Panc1 (cell line): ENCODE results near the gene IRS1. TPM values are rescaled to one million over a fixed set of nuclear protein-coding genes. Genes with fewer than 3 reads are reported as not detected.
A peak's percentile ranks its signal among the peaks of the same experiment; 100 is the strongest.

Source experiments
- ATAC-seq: fragments of 200-7000 bp; cut with Tn5 transposase; 2 replicates; pipeline ENCODE4 v1.9.1; 2020; ENCODE audit warnings: mild to moderate bottlenecking, moderate library complexity
- BruUV-seq: library from RNA; stranded (reverse); fragments of 400-500 nt; replicated peaks from 2 replicates; lab custom pipeline; 2021; lab: Mats Ljungman, UMichigan
- CTCF ChIA-PET: fragments of 300-600 bp; sonication (Branson Sonifier 250); formaldehyde crosslinking; loops from one replicate; lab custom pipeline; 2022; ENCODE audit warnings: antibody characterized with exemption; lab: Charles Lee
- POLR2A ChIA-PET: fragments of 300-600 bp; sonication (Branson Sonifier 250); formaldehyde crosslinking; loops from one replicate; lab custom pipeline; 2022; ENCODE audit warnings: antibody characterized with exemption; lab: Charles Lee
- DNase-seq: peaks from one replicate; pipeline ENCODE4 v3.0.0-alpha.2; 2010; ENCODE audit warnings: low read depth, low spot score
- H3K27ac ChIP-seq: 2 replicates; pipeline ENCODE4 v1.5.1; 2011; ENCODE audit warnings: mild to moderate bottlenecking, low read length, inconsistent platforms
- H3K27me3 ChIP-seq: fragments of 200-500 bp; sonication (Bioruptor generic); 2 replicates; pipeline ENCODE4 v1.6.0; 2014; ENCODE audit warnings: low read length, inconsistent platforms; ENCODE audit not compliant: control insufficient read depth, insufficient read depth
- H3K36me3 ChIP-seq: fragments of 200-500 bp; sonication (Bioruptor generic); 2 replicates; pipeline ENCODE4 v1.5.1; 2014; ENCODE audit warnings: inconsistent platforms, mild to moderate bottlenecking, low read length, moderate library complexity; ENCODE audit not compliant: control insufficient read depth, insufficient read depth
- H3K4me1 ChIP-seq: 2 replicates; pipeline ENCODE4 v1.5.1; 2011; ENCODE audit warnings: inconsistent platforms, mild to moderate bottlenecking, low read length, moderate library complexity; ENCODE audit not compliant: control insufficient read depth, insufficient read depth
- H3K4me3 ChIP-seq, 2 experiments: 2 replicates each; pipeline ENCODE4 v1.5.1; 2011 to 2012; ENCODE audit warnings: low read depth in 2 of 2, low read length in 2 of 2, mild to moderate bottlenecking in 2 of 2, inconsistent platforms in 1 of 2, moderate library complexity in 1 of 2
- H3K9me3 ChIP-seq: fragments of 200-500 bp; sonication (Bioruptor generic); 2 replicates; pipeline ENCODE4 v1.5.1; 2014; ENCODE audit warnings: low read depth, mild to moderate bottlenecking, inconsistent platforms, low read length, moderate library complexity; ENCODE audit not compliant: control insufficient read depth, insufficient read depth
- POLR2AphosphoS5 ChIP-seq: IDR thresholded peaks from 2 replicates; pipeline ENCODE4 v1.6.1; 2012; ENCODE audit warnings: mild to moderate bottlenecking, low read depth, low read length, moderate library complexity
- SIN3A ChIP-seq: IDR thresholded peaks from 2 replicates; pipeline ENCODE4 v1.6.1; 2012; ENCODE audit warnings: low read depth, mild to moderate bottlenecking, low read length, moderate library complexity, borderline replicate concordance; ENCODE audit not compliant: insufficient read depth
- TCF7L2 ChIP-seq: IDR thresholded peaks from 2 replicates; pipeline ENCODE4 v1.6.1; 2011; ENCODE audit warnings: mild to moderate bottlenecking, low read depth, low read length, inconsistent platforms
- in situ Hi-C: cut with HindIII; loops from 2 replicates; pipeline ENCODE4 v1.10.0; 2016; ENCODE audit warnings: low sequenced_read_pairs, low pct_unique_long_range_greater_than_20kb
- intact Hi-C: fragments of 100-400 bp; cut with micrococcal nuclease; formaldehyde crosslinking; loops from one replicate; pipeline ENCODE4 v1.10.0; 2022; ENCODE audit not compliant: unreplicated experiment
- total RNA-seq: library from RNA; stranded (reverse); gene quantifications from one replicate; pipeline ENCODE4 v1.2.1, GENCODE V29; 2021; ENCODE audit not compliant: unreplicated experiment
- TF ChIP-seq, protein P1 (sequence below): fragments of 450-650 bp; IDR thresholded peaks from 2 replicates; pipeline ENCODE4 v1.5.1; 2017; ENCODE audit warnings: mild to moderate bottlenecking
- TF ChIP-seq, protein P2 (sequence below), 2 experiments: IDR thresholded peaks; 2 replicates each; pipeline ENCODE4 v1.6.1; 2011 to 2012; ENCODE audit warnings: low read depth in 2 of 2, control low read depth in 1 of 2, low read length in 1 of 2, mild to moderate bottlenecking in 1 of 2, moderate library complexity in 1 of 2; ENCODE audit not compliant: insufficient read depth in 1 of 2

Gene IRS1
- total RNA-seq, 1 experiment from 2014 or later, result 27.3 TPM

DNA sequence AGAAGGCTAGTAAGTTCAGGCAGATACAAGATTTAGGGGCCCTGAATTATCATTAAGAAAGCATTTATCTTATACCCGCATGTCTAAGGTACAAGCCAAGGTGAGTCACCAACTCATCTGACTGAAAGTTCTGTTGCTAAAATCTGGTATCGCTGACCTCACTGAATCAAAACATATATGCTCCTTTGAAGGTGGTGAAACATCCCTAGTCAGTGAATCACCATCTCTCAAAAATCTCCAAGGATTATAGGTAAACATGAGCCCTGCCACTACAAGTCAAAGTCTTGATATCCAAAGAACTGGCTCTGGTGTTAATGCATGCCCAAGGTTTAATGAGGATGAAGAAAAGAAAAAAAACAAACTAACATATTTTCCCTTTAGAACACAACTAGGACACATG, 43.5 kb downstream of the IRS1 start:
- ChIA-PET CTCF (no interaction called here), POLR2A (no interaction called here)
- Histone ChIP-seq H3K27me3 (no peaks in the 10 kb centered on the region), H3K9me3 (no peaks in the 10 kb centered on the region), H3K27ac (peak overlapping the region; percentile 55; the same call in 1 of the 2 replicates), H3K36me3 (no peaks in the 10 kb centered on the region), H3K4me3 (no peak overlapping the region), H3K4me1 (peaks cover 37% of the 10 kb centered on the region)
- DNase-seq (peak; percentile 64), ATAC-seq (peak; percentile 60; the same call in 1 of the 2 replicates)
- intact Hi-C loops (no loop called here), in situ Hi-C loops (no loop called here)
- no TSS peak for BruUV-seq
- TF ChIP-seq, protein P1, sequence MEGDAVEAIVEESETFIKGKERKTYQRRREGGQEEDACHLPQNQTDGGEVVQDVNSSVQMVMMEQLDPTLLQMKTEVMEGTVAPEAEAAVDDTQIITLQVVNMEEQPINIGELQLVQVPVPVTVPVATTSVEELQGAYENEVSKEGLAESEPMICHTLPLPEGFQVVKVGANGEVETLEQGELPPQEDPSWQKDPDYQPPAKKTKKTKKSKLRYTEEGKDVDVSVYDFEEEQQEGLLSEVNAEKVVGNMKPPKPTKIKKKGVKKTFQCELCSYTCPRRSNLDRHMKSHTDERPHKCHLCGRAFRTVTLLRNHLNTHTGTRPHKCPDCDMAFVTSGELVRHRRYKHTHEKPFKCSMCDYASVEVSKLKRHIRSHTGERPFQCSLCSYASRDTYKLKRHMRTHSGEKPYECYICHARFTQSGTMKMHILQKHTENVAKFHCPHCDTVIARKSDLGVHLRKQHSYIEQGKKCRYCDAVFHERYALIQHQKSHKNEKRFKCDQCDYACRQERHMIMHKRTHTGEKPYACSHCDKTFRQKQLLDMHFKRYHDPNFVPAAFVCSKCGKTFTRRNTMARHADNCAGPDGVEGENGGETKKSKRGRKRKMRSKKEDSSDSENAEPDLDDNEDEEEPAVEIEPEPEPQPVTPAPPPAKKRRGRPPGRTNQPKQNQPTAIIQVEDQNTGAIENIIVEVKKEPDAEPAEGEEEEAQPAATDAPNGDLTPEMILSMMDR, result no peak
- TF ChIP-seq TCF7L2 (no peak), POLR2AphosphoS5 (no peak), SIN3A (no peak)
- TF ChIP-seq, protein P2, sequence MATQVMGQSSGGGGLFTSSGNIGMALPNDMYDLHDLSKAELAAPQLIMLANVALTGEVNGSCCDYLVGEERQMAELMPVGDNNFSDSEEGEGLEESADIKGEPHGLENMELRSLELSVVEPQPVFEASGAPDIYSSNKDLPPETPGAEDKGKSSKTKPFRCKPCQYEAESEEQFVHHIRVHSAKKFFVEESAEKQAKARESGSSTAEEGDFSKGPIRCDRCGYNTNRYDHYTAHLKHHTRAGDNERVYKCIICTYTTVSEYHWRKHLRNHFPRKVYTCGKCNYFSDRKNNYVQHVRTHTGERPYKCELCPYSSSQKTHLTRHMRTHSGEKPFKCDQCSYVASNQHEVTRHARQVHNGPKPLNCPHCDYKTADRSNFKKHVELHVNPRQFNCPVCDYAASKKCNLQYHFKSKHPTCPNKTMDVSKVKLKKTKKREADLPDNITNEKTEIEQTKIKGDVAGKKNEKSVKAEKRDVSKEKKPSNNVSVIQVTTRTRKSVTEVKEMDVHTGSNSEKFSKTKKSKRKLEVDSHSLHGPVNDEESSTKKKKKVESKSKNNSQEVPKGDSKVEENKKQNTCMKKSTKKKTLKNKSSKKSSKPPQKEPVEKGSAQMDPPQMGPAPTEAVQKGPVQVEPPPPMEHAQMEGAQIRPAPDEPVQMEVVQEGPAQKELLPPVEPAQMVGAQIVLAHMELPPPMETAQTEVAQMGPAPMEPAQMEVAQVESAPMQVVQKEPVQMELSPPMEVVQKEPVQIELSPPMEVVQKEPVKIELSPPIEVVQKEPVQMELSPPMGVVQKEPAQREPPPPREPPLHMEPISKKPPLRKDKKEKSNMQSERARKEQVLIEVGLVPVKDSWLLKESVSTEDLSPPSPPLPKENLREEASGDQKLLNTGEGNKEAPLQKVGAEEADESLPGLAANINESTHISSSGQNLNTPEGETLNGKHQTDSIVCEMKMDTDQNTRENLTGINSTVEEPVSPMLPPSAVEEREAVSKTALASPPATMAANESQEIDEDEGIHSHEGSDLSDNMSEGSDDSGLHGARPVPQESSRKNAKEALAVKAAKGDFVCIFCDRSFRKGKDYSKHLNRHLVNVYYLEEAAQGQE (IDR thresholded peaks at IDR 0.05; ENCODE audit: insufficient read depth in 1 of 2, low read depth in 2 of 2, low read length in 1 of 2), result no peak

DNA sequence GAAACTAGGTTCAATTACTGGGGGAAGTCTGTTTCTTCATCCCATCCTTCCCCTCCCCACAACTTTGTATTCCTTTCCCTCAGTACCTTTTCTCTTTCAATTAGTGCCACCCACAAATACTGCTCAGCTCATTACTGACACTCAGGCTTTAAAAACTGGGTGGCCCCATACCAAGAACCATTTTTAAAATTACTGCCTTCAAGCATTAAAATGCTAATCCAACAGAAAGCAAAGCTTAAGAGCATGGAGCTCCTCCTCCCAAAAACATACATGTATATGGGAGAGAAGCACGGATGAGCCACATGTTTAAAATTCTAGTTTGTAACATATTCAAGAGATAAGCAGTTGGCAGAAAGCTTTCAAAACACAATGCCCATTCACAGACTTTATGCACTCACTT, 44.0 kb downstream of the IRS1 start:
- no peak overlapping the region for H3K4me3 ChIP-seq
- ATAC-seq (0 out of 2 replicates have a peak, but pooled peaks have one; percentile 31), DNase-seq (peak; percentile 15)
- H3K36me3 ChIP-seq, result no peaks in the 10 kb centered on the region
- BruUV-seq, result no TSS peak
- ChIA-PET CTCF (no interaction called here), POLR2A (no interaction called here)
- no peaks in the 10 kb centered on the region for H3K27me3 ChIP-seq
- H3K4me1 ChIP-seq, result peaks cover 37% of the 10 kb centered on the region
- TF ChIP-seq POLR2AphosphoS5 (no peak), TCF7L2 (no peak), SIN3A (no peak)
- TF ChIP-seq, protein P2 (IDR thresholded peaks at IDR 0.05; ENCODE audit: insufficient read depth in 1 of 2, low read depth in 2 of 2, low read length in 1 of 2), result no peak
- TF ChIP-seq, protein P1, result no peak
- H3K9me3 ChIP-seq, result no peaks in the 10 kb centered on the region
- peak overlapping the region; percentile 55; the same call in 1 of the 2 replicates for H3K27ac ChIP-seq
- intact Hi-C loops, result no loop called here
- in situ Hi-C loops, result no loop called here
